Brain pericyte (primary cell): ENCODE results near the gene UBASH3B.

Source experiments
- DNase-seq: peaks from one replicate; pipeline ENCODE4 v3.0.0-alpha.2; 2012; ENCODE audit warnings: low read depth, low spot score

Gene UBASH3B

GRCh38 chr11:122782222-122782621 is 126.7 kb downstream of the UBASH3B start:
- no peak for DNase-seq

GRCh38 chr11:122784325-122784955 is 128.9 kb downstream of the UBASH3B start:
- DNase-seq = peak; percentile 91

- DNase-seq = no peak
Observed at GRCh38 chr11:122785031-122785541, 129.6 kb downstream of the UBASH3B start.

GRCh38 chr11:122786896-122787295 is 131.4 kb downstream of the UBASH3B start:
- DNase-seq = no peak

GRCh38 chr11:122788781-122789535 is 133.4 kb downstream of the UBASH3B start:
- DNase-seq = no peak

- DNase-seq = no peak
Observed at GRCh38 chr11:122789907-122790306, 134.4 kb downstream of the UBASH3B start.

- DNase-seq = no peak
Observed at GRCh38 chr11:122791411-122791810, 135.9 kb downstream of the UBASH3B start.

- DNase-seq = no peak
Observed at GRCh38 chr11:122791836-122792235, 136.3 kb downstream of the UBASH3B start.

GRCh38 chr11:122793515-122793914 is 138.0 kb downstream of the UBASH3B start:
- no peak for DNase-seq

- no peak for DNase-seq
Observed at GRCh38 chr11:122795307-122795706, 139.8 kb downstream of the UBASH3B start.

- no peak for DNase-seq
Observed at GRCh38 chr11:122796128-122796717, 140.7 kb downstream of the UBASH3B start.

GRCh38 chr11:122797651-122798050 is 142.1 kb downstream of the UBASH3B start:
- no peak for DNase-seq

GRCh38 chr11:122799406-122800105 is 144.0 kb downstream of the UBASH3B start:
- DNase-seq = no peak

- DNase-seq = no peak
Observed at GRCh38 chr11:122802876-122803275, 147.4 kb downstream of the UBASH3B start.

- DNase-seq = no peak
Observed at GRCh38 chr11:122803306-122803705, 147.8 kb downstream of the UBASH3B start.

- no peak for DNase-seq
Observed at GRCh38 chr11:122803716-122804115, 148.2 kb downstream of the UBASH3B start.

- DNase-seq = no peak
Observed at GRCh38 chr11:122804161-122804560, 148.6 kb downstream of the UBASH3B start.

GRCh38 chr11:122804796-122805195 is 149.3 kb downstream of the UBASH3B start:
- DNase-seq = no peak

- DNase-seq = no peak
Observed at GRCh38 chr11:122807731-122808477, 152.4 kb downstream of the UBASH3B start.

- DNase-seq = no peak
Observed at GRCh38 chr11:122808478-122808869, 153.0 kb downstream of the UBASH3B start.

GRCh38 chr11:122809866-122810265 is 154.3 kb downstream of the UBASH3B start:
- no peak for DNase-seq
